Transverse colon (tissue), 4 donors: ENCODE results near the gene GDPD3. TPM values are rescaled to one million over a fixed set of nuclear protein-coding genes. Genes with fewer than 3 reads are reported as not detected.
A peak's percentile ranks its signal among the peaks of the same experiment; 100 is the strongest.
"Not testable (repeated sequence)": the region's sequence is repeated elsewhere in the genome, so short reads cannot be mapped to it uniquely, and the experiment has no call there.

Experiments used
- DNase-seq: peaks from one replicate; pipeline ENCODE4 v3.0.0-alpha.2; 2019
- H3K27ac ChIP-seq, 4 donors: fragments of 200-600 bp; sonication (generic); 2 replicates each; pipeline ENCODE4 v1.5.1; 2016 to 2018; ENCODE audit warnings: inconsistent platforms in 4 of 4
- H3K27me3 ChIP-seq: fragments of 200-600 bp; sonication (generic); 2 replicates; pipeline ENCODE4 v1.5.1; 2017; ENCODE audit warnings: inconsistent platforms
- H3K36me3 ChIP-seq, 4 donors: fragments of 200-600 bp; sonication (generic); 2 replicates each; pipeline ENCODE4 v1.5.1; 2017 to 2019; ENCODE audit warnings: inconsistent platforms in 4 of 4
- H3K4me1 ChIP-seq, 4 donors: fragments of 200-600 bp; sonication (generic); 2 replicates each; pipeline ENCODE4 v1.5.1; 2017 to 2020; ENCODE audit warnings: inconsistent platforms in 4 of 4
- H3K4me3 ChIP-seq, 4 donors: fragments of 200-600 bp; sonication (generic); 1 replicate in 1 of 4; 2 replicates in 3 of 4; pipeline versions ENCODE4 v1.5.1 to v1.6.1; 2017 to 2019; ENCODE audit warnings: inconsistent platforms in 4 of 4
- H3K9me3 ChIP-seq, 2 donors: fragments of 200-600 bp; sonication (generic); 2 replicates each; pipeline ENCODE4 v1.5.1; 2017 to 2019; ENCODE audit warnings: inconsistent platforms in 2 of 2
- CTCF ChIP-seq, 5 experiments: fragments of 200-600 bp in 3 of 5; fragments of 450-650 bp in 2 of 5; sonication (generic) in 3 of 5; IDR thresholded peaks; 1 replicate in 2 of 5; 2 replicates in 3 of 5; pipeline ENCODE4 v1.5.1; 2016 to 2017; ENCODE audit warnings: antibody characterized with exemption in 5 of 5, inconsistent platforms in 3 of 5, mild to moderate bottlenecking in 2 of 5, moderate library complexity in 1 of 5
- EP300 ChIP-seq: sonication (generic); formaldehyde crosslinking; IDR thresholded peaks from one replicate; pipeline ENCODE4 v1.6.1; 2017; ENCODE audit warnings: antibody characterized with exemption, low read depth
- POLR2A ChIP-seq: fragments of 450-650 bp; IDR thresholded peaks from one replicate; pipeline ENCODE4 v1.6.1; 2016; ENCODE audit warnings: antibody characterized with exemption, mild to moderate bottlenecking, moderate library complexity
- POLR2AphosphoS5 ChIP-seq, 3 donors: sonication (generic); formaldehyde crosslinking; IDR thresholded peaks; one replicate each; pipeline ENCODE4 v1.6.1; 2016; ENCODE audit warnings: antibody characterized with exemption in 3 of 3
- WGBS, 2 donors: methylation state at CpG; one replicate each; pipeline ENCODE4 v1.1.5; 2018; ENCODE audit warnings: low coverage in 1 of 2; 5-methylcytosine and 5-hydroxymethylcytosine counted together
- in situ Hi-C, 4 donors: fragments of 200-750 bp; cut with MboI; loops; one replicate each; pipeline versions ENCODE4 v1.15.0 to v1.15.1; 2017; ENCODE audit warnings: low sequenced_read_pairs in 3 of 4, low pct_ligation_motif_present in 1 of 4, low pct_unique_long_range_greater_than_20kb in 1 of 4
- intact Hi-C: fragments of 100-400 bp; cut with DNase I; formaldehyde crosslinking; loops from one replicate; pipeline ENCODE4 v1.15.1; 2023; ENCODE audit warnings: low total_unique reads
- total RNA-seq, 4 donors: library from RNA; depleted of rRNA; stranded (reverse); fragments of >200 nt; gene quantifications; one replicate each; pipeline ENCODE4 v1.1.0, GENCODE V29; 2016

Gene GDPD3
- total RNA-seq, 4 donors from 2014 or later: 9.4 to 33.3 (median 30.4) TPM

- Histone ChIP-seq H3K27me3 (no peaks in the 10 kb centered on the region), H3K36me3 (no peaks in the 10 kb centered on the region), H3K4me1 (no peaks in the 10 kb centered on the region), H3K27ac (no peak overlapping the region), H3K4me3 (no peak overlapping the region), H3K9me3 (no peaks in the 10 kb centered on the region)
- no peak for DNase-seq
- intact Hi-C loops (no loop called here), in situ Hi-C loops (no loop called here)
- whole genome bisulfite sequencing, 2 donors: 79 to 85% methylated on average over 3 of the region's 3 CpGs
- TF ChIP-seq POLR2AphosphoS5 (IDR thresholded peaks at IDR 0.05): no peak
- TF ChIP-seq POLR2A: no peak
- TF ChIP-seq EP300: no peak
Observed at GRCh38 chr16:30132591-30132990, 19.3 kb upstream of the GDPD3 start.

- intact Hi-C loops (no loop called here), in situ Hi-C loops (no loop called here)
- no peak for TF ChIP-seq POLR2A
- no peak for TF ChIP-seq EP300
- TF ChIP-seq POLR2AphosphoS5 (IDR thresholded peaks at IDR 0.05): no peak
- TF ChIP-seq CTCF (IDR thresholded peaks at IDR 0.05): no peak
- no peaks in the 10 kb centered on the region for H3K27me3 ChIP-seq
- no peaks in the 10 kb centered on the region for H3K9me3 ChIP-seq
- WGBS, 2 donors: 75% methylated on average over 4 of the region's 4 CpGs; no CpG with 5 or more reads in 1 of the 2 donors
- H3K4me1 ChIP-seq: no peaks in the 10 kb centered on the region
- no peak overlapping the region for H3K27ac ChIP-seq
- no peak for DNase-seq
- H3K36me3 ChIP-seq: no peaks in the 10 kb centered on the region
- no peak overlapping the region for H3K4me3 ChIP-seq
Observed at GRCh38 chr16:30131869-30132475, 18.6 kb upstream of the GDPD3 start.

DNA sequence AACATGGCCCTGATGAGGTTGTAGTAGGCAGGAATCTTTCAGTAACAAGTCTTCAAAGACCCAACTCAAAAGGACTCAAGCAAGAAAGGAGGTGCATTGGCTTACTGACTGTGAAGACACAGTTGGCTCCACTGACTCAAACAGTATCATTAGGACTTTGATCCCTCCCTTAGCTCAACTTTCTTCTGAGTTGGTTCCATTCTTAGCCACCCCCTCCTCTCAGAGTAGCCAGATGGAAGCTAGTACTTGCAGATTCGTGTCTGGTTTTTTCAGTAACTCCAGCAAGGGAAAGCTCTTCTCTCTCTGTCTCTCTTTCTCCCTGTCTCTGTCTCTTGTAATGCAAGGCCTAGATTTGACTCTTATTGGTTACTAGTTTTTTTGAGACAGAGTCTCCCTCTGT is 14.7 kb upstream of the GDPD3 start:
- Histone ChIP-seq H3K27ac (no peak overlapping the region), H3K9me3 (no peaks in the 10 kb centered on the region), H3K36me3 (no peaks in the 10 kb centered on the region), H3K4me1 (peaks cover 0 to 16% (median 13%) of the 10 kb centered on the region in 4 donors), H3K27me3 (no peaks in the 10 kb centered on the region), H3K4me3 (no peak overlapping the region)
- DNase-seq: no peak
- in situ Hi-C loops: no loop called here
- intact Hi-C loops: no loop called here
- WGBS, 2 donors: 87% methylated on average over 1 of the region's 1 CpG; no CpG with 5 or more reads in 1 of the 2 donors
- TF ChIP-seq POLR2A (no peak), EP300 (no peak), CTCF (IDR thresholded peaks at IDR 0.05) (no peak), POLR2AphosphoS5 (IDR thresholded peaks at IDR 0.05) (no peak)

- H3K36me3 ChIP-seq, DNase-seq, in situ Hi-C loops, H3K27ac ChIP-seq, H3K9me3 ChIP-seq, H3K4me3 ChIP-seq, H3K27me3 ChIP-seq, intact Hi-C loops: not testable (repeated sequence)
- H3K4me1 ChIP-seq: peaks cover 9 to 34% (median 29%) of the 10 kb centered on the region in 4 donors
- WGBS, 2 donors: 86% methylated on average over 9 of the region's 9 CpGs
Observed at GRCh38 chr16:30125690-30126089, 12.4 kb upstream of the GDPD3 start.

DNA sequence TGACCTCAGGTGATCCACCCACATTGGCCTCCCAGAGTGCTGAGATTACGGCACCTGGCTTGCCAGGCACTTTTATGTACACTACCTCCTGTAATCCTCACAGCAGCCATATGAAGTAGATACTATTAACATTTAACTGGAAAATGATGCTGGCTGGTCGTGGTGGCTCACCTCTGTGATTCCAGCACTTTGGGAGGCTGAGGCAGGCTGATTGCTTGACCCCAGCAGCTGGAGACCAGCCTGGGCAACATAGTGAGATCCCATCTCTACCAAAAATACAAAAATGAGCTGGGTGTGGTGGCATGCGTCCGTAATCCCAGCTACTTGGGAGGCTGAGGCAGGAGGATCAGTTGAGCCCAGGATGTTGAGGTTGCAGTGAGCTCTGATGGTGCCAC is 11.6 kb upstream of the GDPD3 start:
- Histone ChIP-seq H3K36me3 (no peaks in the 10 kb centered on the region), H3K27ac (peak overlapping the region; percentile 94 to 98 (median 97)), H3K9me3 (no peaks in the 10 kb centered on the region), H3K4me1 (peaks cover 11 to 39% (median 34%) of the 10 kb centered on the region in 4 donors), H3K4me3 (no peak overlapping the region), H3K27me3 (no peaks in the 10 kb centered on the region)
- WGBS, 2 donors: 80 to 100% methylated on average over 1 to 4 of the region's 4 CpGs
- TF ChIP-seq CTCF (IDR thresholded peaks at IDR 0.05) (no peak), EP300 (no peak), POLR2AphosphoS5 (IDR thresholded peaks at IDR 0.05) (no peak), POLR2A (no peak)
- in situ Hi-C loops (loop anchor here in 2 of 4 donors (25.0 kb wide), 1 partner anchor 287 kb away; the partner anchor contains the start of gene ZNF771 (in 2 of the 2)), intact Hi-C loops (no loop called here)
- DNase-seq: no peak
